ENCODE measurements around the gene M6PR. TPM values are rescaled to one million over a fixed set of nuclear protein-coding genes. Genes with fewer than 3 reads are reported as not detected.

Gene M6PR
- total and polyA plus RNA-seq, 2 of the 8 experiments (the other 6 are each of a cell fraction or from before 2014, with no cell fraction given), result 106 to 122 TPM

DNA sequence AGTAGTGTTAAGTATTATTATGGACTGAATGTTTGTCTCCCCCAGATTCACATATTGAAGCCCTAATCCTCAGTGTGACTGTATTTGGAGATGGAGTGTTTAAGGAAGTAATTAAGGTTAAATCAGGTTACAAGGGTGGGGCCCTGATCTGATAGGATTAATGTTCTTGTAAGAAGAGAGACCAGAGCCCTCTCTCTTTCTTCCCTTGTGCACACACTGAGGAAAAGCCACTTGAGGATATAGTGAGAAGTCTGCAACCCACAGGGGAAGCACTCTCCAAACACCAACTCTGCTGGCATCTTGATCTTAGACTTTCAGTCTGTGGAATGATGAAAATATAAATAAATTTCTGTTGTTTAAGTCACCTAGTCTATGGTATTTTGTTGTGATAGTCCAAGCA lies 37.7 kb upstream of the M6PR start (continued):
- TF ChIP-seq, protein P1, sequence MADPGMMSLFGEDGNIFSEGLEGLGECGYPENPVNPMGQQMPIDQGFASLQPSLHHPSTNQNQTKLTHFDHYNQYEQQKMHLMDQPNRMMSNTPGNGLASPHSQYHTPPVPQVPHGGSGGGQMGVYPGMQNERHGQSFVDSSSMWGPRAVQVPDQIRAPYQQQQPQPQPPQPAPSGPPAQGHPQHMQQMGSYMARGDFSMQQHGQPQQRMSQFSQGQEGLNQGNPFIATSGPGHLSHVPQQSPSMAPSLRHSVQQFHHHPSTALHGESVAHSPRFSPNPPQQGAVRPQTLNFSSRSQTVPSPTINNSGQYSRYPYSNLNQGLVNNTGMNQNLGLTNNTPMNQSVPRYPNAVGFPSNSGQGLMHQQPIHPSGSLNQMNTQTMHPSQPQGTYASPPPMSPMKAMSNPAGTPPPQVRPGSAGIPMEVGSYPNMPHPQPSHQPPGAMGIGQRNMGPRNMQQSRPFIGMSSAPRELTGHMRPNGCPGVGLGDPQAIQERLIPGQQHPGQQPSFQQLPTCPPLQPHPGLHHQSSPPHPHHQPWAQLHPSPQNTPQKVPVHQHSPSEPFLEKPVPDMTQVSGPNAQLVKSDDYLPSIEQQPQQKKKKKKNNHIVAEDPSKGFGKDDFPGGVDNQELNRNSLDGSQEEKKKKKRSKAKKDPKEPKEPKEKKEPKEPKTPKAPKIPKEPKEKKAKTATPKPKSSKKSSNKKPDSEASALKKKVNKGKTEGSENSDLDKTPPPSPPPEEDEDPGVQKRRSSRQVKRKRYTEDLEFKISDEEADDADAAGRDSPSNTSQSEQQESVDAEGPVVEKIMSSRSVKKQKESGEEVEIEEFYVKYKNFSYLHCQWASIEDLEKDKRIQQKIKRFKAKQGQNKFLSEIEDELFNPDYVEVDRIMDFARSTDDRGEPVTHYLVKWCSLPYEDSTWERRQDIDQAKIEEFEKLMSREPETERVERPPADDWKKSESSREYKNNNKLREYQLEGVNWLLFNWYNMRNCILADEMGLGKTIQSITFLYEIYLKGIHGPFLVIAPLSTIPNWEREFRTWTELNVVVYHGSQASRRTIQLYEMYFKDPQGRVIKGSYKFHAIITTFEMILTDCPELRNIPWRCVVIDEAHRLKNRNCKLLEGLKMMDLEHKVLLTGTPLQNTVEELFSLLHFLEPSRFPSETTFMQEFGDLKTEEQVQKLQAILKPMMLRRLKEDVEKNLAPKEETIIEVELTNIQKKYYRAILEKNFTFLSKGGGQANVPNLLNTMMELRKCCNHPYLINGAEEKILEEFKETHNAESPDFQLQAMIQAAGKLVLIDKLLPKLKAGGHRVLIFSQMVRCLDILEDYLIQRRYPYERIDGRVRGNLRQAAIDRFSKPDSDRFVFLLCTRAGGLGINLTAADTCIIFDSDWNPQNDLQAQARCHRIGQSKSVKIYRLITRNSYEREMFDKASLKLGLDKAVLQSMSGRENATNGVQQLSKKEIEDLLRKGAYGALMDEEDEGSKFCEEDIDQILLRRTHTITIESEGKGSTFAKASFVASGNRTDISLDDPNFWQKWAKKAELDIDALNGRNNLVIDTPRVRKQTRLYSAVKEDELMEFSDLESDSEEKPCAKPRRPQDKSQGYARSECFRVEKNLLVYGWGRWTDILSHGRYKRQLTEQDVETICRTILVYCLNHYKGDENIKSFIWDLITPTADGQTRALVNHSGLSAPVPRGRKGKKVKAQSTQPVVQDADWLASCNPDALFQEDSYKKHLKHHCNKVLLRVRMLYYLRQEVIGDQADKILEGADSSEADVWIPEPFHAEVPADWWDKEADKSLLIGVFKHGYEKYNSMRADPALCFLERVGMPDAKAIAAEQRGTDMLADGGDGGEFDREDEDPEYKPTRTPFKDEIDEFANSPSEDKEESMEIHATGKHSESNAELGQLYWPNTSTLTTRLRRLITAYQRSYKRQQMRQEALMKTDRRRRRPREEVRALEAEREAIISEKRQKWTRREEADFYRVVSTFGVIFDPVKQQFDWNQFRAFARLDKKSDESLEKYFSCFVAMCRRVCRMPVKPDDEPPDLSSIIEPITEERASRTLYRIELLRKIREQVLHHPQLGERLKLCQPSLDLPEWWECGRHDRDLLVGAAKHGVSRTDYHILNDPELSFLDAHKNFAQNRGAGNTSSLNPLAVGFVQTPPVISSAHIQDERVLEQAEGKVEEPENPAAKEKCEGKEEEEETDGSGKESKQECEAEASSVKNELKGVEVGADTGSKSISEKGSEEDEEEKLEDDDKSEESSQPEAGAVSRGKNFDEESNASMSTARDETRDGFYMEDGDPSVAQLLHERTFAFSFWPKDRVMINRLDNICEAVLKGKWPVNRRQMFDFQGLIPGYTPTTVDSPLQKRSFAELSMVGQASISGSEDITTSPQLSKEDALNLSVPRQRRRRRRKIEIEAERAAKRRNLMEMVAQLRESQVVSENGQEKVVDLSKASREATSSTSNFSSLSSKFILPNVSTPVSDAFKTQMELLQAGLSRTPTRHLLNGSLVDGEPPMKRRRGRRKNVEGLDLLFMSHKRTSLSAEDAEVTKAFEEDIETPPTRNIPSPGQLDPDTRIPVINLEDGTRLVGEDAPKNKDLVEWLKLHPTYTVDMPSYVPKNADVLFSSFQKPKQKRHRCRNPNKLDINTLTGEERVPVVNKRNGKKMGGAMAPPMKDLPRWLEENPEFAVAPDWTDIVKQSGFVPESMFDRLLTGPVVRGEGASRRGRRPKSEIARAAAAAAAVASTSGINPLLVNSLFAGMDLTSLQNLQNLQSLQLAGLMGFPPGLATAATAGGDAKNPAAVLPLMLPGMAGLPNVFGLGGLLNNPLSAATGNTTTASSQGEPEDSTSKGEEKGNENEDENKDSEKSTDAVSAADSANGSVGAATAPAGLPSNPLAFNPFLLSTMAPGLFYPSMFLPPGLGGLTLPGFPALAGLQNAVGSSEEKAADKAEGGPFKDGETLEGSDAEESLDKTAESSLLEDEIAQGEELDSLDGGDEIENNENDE (IDR thresholded peaks at IDR 0.05; ENCODE audit: insufficient replicate concordance, low read length), result no peak
- TF ChIP-seq SIRT6 (IDR thresholded peaks at IDR 0.05; ENCODE audit: low read length) (no peak), CTBP2 (IDR thresholded peaks at IDR 0.05; ENCODE audit: borderline replicate concordance, insufficient read depth, insufficient read length, low read length) (no peak), EP300 (IDR thresholded peaks at IDR 0.05; ENCODE audit: borderline replicate concordance in 1 of 2, low read depth in 2 of 2, low read length in 2 of 2) (no peak), CBX5 (IDR thresholded peaks at IDR 0.05; ENCODE audit: low read depth, low read length) (no peak), TBP (IDR thresholded peaks at IDR 0.05; ENCODE audit: low read depth, low read length) (no peak), BACH1 (IDR thresholded peaks at IDR 0.05; ENCODE audit: low read length) (no peak), ZNF274 (IDR thresholded peaks at IDR 0.05; ENCODE audit: borderline replicate concordance, extremely low read depth, low read length) (no peak), SUZ12 (IDR thresholded peaks at IDR 0.05; ENCODE audit: low read length) (no peak), EZH2 (IDR thresholded peaks at IDR 0.05; ENCODE audit: low read depth, low read length, severe bottlenecking) (no peak), POLR2AphosphoS5 (IDR thresholded peaks at IDR 0.05; ENCODE audit: low read depth, low read length) (no peak)

Measured in H1 (cell line).